B cell (primary cell): ENCODE results near the gene NFASC. TPM values are rescaled to one million over a fixed set of nuclear protein-coding genes. Genes with fewer than 3 reads are reported as not detected.

Experiments used
- ATAC-seq: fragments of 200-7000 bp; cut with Tn5 transposase; one replicate; pipeline ENCODE4 v1.10.0; 2021; ENCODE audit warnings: low read depth, mild to moderate bottlenecking, moderate number of reproducible peaks, moderate library complexity
- CTCF ChIA-PET: fragments of 350-600 bp; sonication (Branson Sonifier 250); formaldehyde crosslinking; loops from one replicate; lab custom pipeline; 2021; ENCODE audit warnings: antibody characterized with exemption, inconsistent platforms; lab: Charles Lee
- POLR2A ChIA-PET: fragments of 350-600 bp; sonication (Branson Sonifier 250); formaldehyde crosslinking; loops from one replicate; lab custom pipeline; 2021; ENCODE audit warnings: antibody characterized with exemption; lab: Charles Lee
- DNase-seq: peaks from one replicate; pipeline ENCODE4 v3.0.0; 2013
- H2AFZ ChIP-seq: 2 replicates; pipeline ENCODE4 v1.6.1; 2012; ENCODE audit warnings: mild to moderate bottlenecking, low read depth, low read length; ENCODE audit not compliant: insufficient read depth, poor library complexity, severe bottlenecking
- H3K27ac ChIP-seq, 2 donors: 1 replicate in 1 of 2; 2 replicates in 1 of 2; pipeline ENCODE4 v1.5.1; 2012 to 2013; ENCODE audit warnings: low read length in 2 of 2, mild to moderate bottlenecking in 2 of 2, moderate library complexity in 1 of 2
- H3K27me3 ChIP-seq, 4 experiments: fragments of 200-600 bp in 1 of 4; sonication (generic) in 1 of 4; replicated peaks in 1 of 4; 1 replicate in 2 of 4; 2 replicates in 2 of 4; pipeline versions ENCODE4 v1.6.1 to v1.7.0; 2013 to 2016; ENCODE audit warnings: low read length in 3 of 4, mild to moderate bottlenecking in 2 of 4, mixed read lengths in 1 of 4, moderate library complexity in 1 of 4; ENCODE audit not compliant: insufficient read depth in 4 of 4, control insufficient read depth in 3 of 4; ENCODE audit errors: control extremely low read depth in 1 of 4
- H3K36me3 ChIP-seq, 2 experiments: replicated peaks in 1 of 2; 1 replicate in 1 of 2; 2 replicates in 1 of 2; pipeline versions ENCODE4 v1.6.1 to v1.7.1; 2013; ENCODE audit warnings: low read length in 1 of 2; ENCODE audit not compliant: insufficient read depth in 2 of 2, control insufficient read depth in 1 of 2; ENCODE audit errors: control extremely low read depth in 1 of 2, extremely low read depth in 1 of 2
- H3K4me1 ChIP-seq, 2 donors: fragments of 200-600 bp in 1 of 2; sonication (generic) in 1 of 2; 1 replicate in 1 of 2; 2 replicates in 1 of 2; pipeline versions ENCODE4 v1.5.1 to v1.6.1; 2013 to 2017; ENCODE audit warnings: low read length in 2 of 2; ENCODE audit not compliant: control insufficient read depth in 2 of 2, insufficient read depth in 2 of 2
- H3K4me2 ChIP-seq: replicated peaks from 2 replicates; pipeline ENCODE3; 2012; ENCODE audit warnings: mild to moderate bottlenecking, low read depth, low read length; ENCODE audit not compliant: poor library complexity, severe bottlenecking
- H3K4me3 ChIP-seq, 5 experiments: fragments of 200-600 bp in 1 of 5; sonication (generic) in 1 of 5; 1 replicate in 3 of 5; 2 replicates in 2 of 5; pipeline versions ENCODE4 v1.5.1 to v1.7.0; 2011 to 2016; ENCODE audit warnings: low read length in 4 of 5, mild to moderate bottlenecking in 4 of 5, low read depth in 2 of 5, control low read depth in 1 of 5, moderate library complexity in 1 of 5; ENCODE audit not compliant: insufficient read depth in 1 of 5; ENCODE audit errors: control extremely low read depth in 1 of 5, extremely low read depth in 1 of 5
- H3K79me2 ChIP-seq: fragments of 200-600 bp; sonication (generic); one replicate; pipeline ENCODE4 v1.6.0; 2016; ENCODE audit warnings: low read length; ENCODE audit not compliant: control insufficient read depth, insufficient read depth
- H3K9ac ChIP-seq: fragments of 200-600 bp; sonication (generic); 2 replicates; pipeline ENCODE4 v1.6.1; 2017; ENCODE audit warnings: mild to moderate bottlenecking, low read length, moderate library complexity
- H3K9me3 ChIP-seq, 3 donors: one replicate each; pipeline versions ENCODE4 v1.6.1 to v1.7.1; 2013; ENCODE audit warnings: low read length in 2 of 3; ENCODE audit not compliant: control insufficient read depth in 2 of 3, insufficient read depth in 1 of 3; ENCODE audit errors: control extremely low read depth in 1 of 3
- H4K20me1 ChIP-seq: 2 replicates; pipeline ENCODE4 v1.6.0; 2012; ENCODE audit warnings: mild to moderate bottlenecking, low read length; ENCODE audit not compliant: insufficient read depth, control insufficient read depth, poor library complexity, severe bottlenecking
- H3K27ac Mint-ChIP-seq: one replicate; pipeline ENCODE4 v1.8.0; 2021; ENCODE audit warnings: mixed read lengths
- H3K27me3 Mint-ChIP-seq: one replicate; pipeline ENCODE4 v1.8.0; 2021; ENCODE audit warnings: mixed read lengths
- H3K4me1 Mint-ChIP-seq: one replicate; pipeline ENCODE4 v1.8.0; 2021; ENCODE audit warnings: mixed read lengths
- H3K4me3 Mint-ChIP-seq: one replicate; pipeline ENCODE4 v1.8.0; 2021; ENCODE audit warnings: mixed read lengths
- H3K9me3 Mint-ChIP-seq: one replicate; pipeline ENCODE4 v1.8.0; 2022; ENCODE audit warnings: mixed read lengths; ENCODE audit not compliant: insufficient read depth
- EZH2 ChIP-seq: IDR thresholded peaks from 2 replicates; pipeline ENCODE4 v1.6.1; 2012; ENCODE audit warnings: borderline replicate concordance, low read depth, mild to moderate bottlenecking, moderate library complexity, low read length; ENCODE audit not compliant: insufficient read depth, poor library complexity, severe bottlenecking
- WGBS: methylation state at CpG from one replicate; pipeline ENCODE4 v1.1.5; 2013; ENCODE audit warnings: missing lambda C conversion rate; ENCODE audit not compliant: insufficient coverage; 5-methylcytosine and 5-hydroxymethylcytosine counted together
- intact Hi-C: fragments of 100-400 bp; cut with micrococcal nuclease; formaldehyde crosslinking; loops from one replicate; pipeline ENCODE4 v1.10.0; 2022
- polyA plus RNA-seq: library from polyadenylated mRNA; depleted of rRNA; stranded (reverse); fragments of >200 nt; gene quantifications from 2 replicates; pipeline ENCODE4 v1.2.3, GENCODE V29; 2012
- total RNA-seq, 2 donors: library from RNA; stranded (reverse); fragments of 120-200 nt in 1 of 2; gene quantifications; 1 replicate in 1 of 2; 2 replicates in 1 of 2; pipeline versions ENCODE4 v1.2.3 to v1.2.4, GENCODE V29; 2013 to 2022
- TF ChIP-seq, protein P1 (sequence below): fragments of 200-600 bp; IDR thresholded peaks from one replicate; pipeline ENCODE4 v1.8.0; 2022; ENCODE audit warnings: antibody characterized with exemption, mild to moderate bottlenecking

Gene NFASC
- total and polyA plus RNA-seq, 2 donors (not counting 1 experiment from before 2014, with no cell fraction given), result 0.06 to 0.39 TPM

DNA sequence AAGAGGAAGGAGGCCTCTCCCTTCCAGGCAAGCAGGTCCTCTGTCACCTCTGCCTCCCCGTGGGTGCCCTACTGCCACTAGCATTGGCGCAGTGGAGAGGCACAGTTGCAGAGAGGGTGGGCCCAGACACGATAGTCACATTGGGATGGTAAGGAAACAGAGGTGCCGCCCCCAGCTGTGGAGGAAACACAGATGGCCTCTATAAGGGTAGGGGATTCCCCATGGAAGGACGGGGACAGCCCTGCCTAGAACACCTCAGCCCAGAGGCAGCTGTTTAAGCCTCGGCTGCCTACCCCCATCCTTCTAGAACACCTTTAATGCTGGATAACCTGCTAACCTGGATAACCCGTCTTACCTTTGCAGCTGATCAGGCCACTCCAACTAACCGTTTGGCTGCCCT lies 106.7 kb downstream of the NFASC start:
- H3K27ac Mint-ChIP-seq, result no peak overlapping the region

DNA sequence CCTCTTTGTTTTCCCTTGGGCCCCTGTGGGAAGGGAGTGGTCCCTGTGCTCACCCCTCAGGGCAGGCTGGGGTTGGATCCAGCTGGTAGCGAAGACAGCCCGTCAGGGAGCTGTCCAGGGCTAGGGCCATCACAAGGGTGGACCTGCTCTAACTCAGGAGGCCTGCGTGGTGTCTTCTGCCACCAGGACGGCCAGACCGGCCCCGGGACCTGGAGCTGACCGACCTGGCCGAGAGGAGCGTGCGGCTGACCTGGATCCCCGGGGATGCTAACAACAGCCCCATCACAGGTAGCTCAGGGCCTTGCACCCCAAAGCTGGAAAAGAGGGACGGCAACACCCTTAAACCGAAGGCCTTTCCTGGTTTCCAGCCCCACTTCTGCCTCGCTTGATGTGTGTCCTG lies 108.1 kb downstream of the NFASC start:
- Histone ChIP-seq H3K9ac (no peak overlapping the region), H3K9me3 (peaks cover 0 to 3% (median 0%) of the 10 kb centered on the region in 3 donors), H4K20me1 (no peaks in the 10 kb centered on the region), H3K36me3 (no peaks in the 10 kb centered on the region), H3K4me1 (peaks cover 31 to 36% of the 10 kb centered on the region in 2 donors), H3K4me3 (no peak overlapping the region), H2AFZ (no peak overlapping the region), H3K4me2 (no peak overlapping the region), H3K27ac (no peak overlapping the region), H3K79me2 (no peaks in the 10 kb centered on the region), H3K27me3 (peaks cover 0 to 23% (median 5%) of the 10 kb centered on the region in 4 experiments)
- no peaks in the 10 kb centered on the region for H3K9me3 Mint-ChIP-seq
- 98% methylated on average over 14 of the region's 14 CpGs for WGBS
- DNase-seq (no peak), ATAC-seq (no peak)
- no peak for TF ChIP-seq EZH2
- TF ChIP-seq, protein P1, sequence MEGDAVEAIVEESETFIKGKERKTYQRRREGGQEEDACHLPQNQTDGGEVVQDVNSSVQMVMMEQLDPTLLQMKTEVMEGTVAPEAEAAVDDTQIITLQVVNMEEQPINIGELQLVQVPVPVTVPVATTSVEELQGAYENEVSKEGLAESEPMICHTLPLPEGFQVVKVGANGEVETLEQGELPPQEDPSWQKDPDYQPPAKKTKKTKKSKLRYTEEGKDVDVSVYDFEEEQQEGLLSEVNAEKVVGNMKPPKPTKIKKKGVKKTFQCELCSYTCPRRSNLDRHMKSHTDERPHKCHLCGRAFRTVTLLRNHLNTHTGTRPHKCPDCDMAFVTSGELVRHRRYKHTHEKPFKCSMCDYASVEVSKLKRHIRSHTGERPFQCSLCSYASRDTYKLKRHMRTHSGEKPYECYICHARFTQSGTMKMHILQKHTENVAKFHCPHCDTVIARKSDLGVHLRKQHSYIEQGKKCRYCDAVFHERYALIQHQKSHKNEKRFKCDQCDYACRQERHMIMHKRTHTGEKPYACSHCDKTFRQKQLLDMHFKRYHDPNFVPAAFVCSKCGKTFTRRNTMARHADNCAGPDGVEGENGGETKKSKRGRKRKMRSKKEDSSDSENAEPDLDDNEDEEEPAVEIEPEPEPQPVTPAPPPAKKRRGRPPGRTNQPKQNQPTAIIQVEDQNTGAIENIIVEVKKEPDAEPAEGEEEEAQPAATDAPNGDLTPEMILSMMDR, result no peak
- ChIA-PET CTCF (interaction anchor here (1.5 to 9.2 kb wide), 4 partner anchors 83 to 278 kb away, joined by 3 to 110 read pairs (median 8); no protein-coding TSS in a partner anchor), POLR2A (no interaction called here)
- intact Hi-C loops, result no loop called here
- peaks cover 27% of the 10 kb centered on the region for H3K4me1 Mint-ChIP-seq
- H3K4me3 Mint-ChIP-seq, result no peak overlapping the region
- H3K27me3 Mint-ChIP-seq, result peaks cover 23% of the 10 kb centered on the region
- H3K27ac Mint-ChIP-seq, result no peak overlapping the region

More for the DNA sequence above, 106.7 kb downstream of the NFASC start:
- Histone ChIP-seq H3K79me2 (no peaks in the 10 kb centered on the region), H3K4me1 (peaks cover 18 to 25% of the 10 kb centered on the region in 2 donors), H3K9ac (no peak overlapping the region), H4K20me1 (no peaks in the 10 kb centered on the region), H3K4me2 (peak overlapping the region; percentile 15), H3K27me3 (peaks cover 0 to 16% (median 5%) of the 10 kb centered on the region in 4 experiments), H3K27ac (no peak overlapping the region), H2AFZ (no peak overlapping the region), H3K9me3 (peaks cover 0 to 3% (median 0%) of the 10 kb centered on the region in 3 donors), H3K36me3 (no peaks in the 10 kb centered on the region), H3K4me3 (no peak overlapping the region)
- ChIA-PET POLR2A (no interaction called here), CTCF (interaction anchor here (1.0 to 9.2 kb wide), 14 partner anchors 10 to 547 kb away, joined by 3 to 110 read pairs (median 4); no protein-coding TSS in a partner anchor)
- Mint-ChIP-seq H3K27me3 (peaks cover 25% of the 10 kb centered on the region), H3K4me3 (no peak overlapping the region), H3K9me3 (no peaks in the 10 kb centered on the region), H3K4me1 (peaks cover 14% of the 10 kb centered on the region)
- ATAC-seq (no peak), DNase-seq (peak; percentile 60)
- no peak for TF ChIP-seq EZH2
- TF ChIP-seq, protein P1, result no peak
- WGBS, result 8% methylated on average over 4 of the region's 8 CpGs
- intact Hi-C loops, result no loop called here
